Stimulated activated CD4-positive, alpha-beta T cell treated with anti-CD3 and anti-CD28 coated beads, Interleukin-4, amount 100 ng/mL, for 4 hours (primary cell): ENCODE data around the gene EGFL7.

Source experiments
- DNase-seq, 2 experiments: peaks; one replicate each; pipeline ENCODE4 v3.0.0-alpha.2; 2020

EGFL7 gene

GRCh38 chr9:136662656-136663581 lies at the start of gene EGFL7:
TSS of gene EGFL7 (plus strand) at chr9:136662916. CDS start at chr9:136668283, 5,367 bp downstream.
- no peak for DNase-seq

- no peak for DNase-seq
Observed at GRCh38 chr9:136613824-136614371, 48.8 kb upstream of the EGFL7 start.

- DNase-seq = no peak
Observed at GRCh38 chr9:136614372-136614922, 48.3 kb upstream of the EGFL7 start.

- no peak for DNase-seq
Observed at GRCh38 chr9:136614967-136615623, 47.6 kb upstream of the EGFL7 start.

- no peak for DNase-seq
Observed at GRCh38 chr9:136615631-136616306, 46.9 kb upstream of the EGFL7 start.

- no peak for DNase-seq
Observed at GRCh38 chr9:136616307-136616635, 46.4 kb upstream of the EGFL7 start.

- no peak for DNase-seq
Observed at GRCh38 chr9:136616948-136617695, 45.6 kb upstream of the EGFL7 start.

GRCh38 chr9:136617746-136618579 lies 44.8 kb upstream of the EGFL7 start:
- no peak for DNase-seq

- DNase-seq = no peak
Observed at GRCh38 chr9:136618580-136619547, 43.9 kb upstream of the EGFL7 start.

GRCh38 chr9:136619742-136620440 lies 42.8 kb upstream of the EGFL7 start:
- no peak for DNase-seq

- no peak for DNase-seq
Observed at GRCh38 chr9:136620441-136621018, 42.2 kb upstream of the EGFL7 start.

GRCh38 chr9:136621019-136621733 lies 41.5 kb upstream of the EGFL7 start:
- DNase-seq = no peak

GRCh38 chr9:136621734-136622093 lies 41.0 kb upstream of the EGFL7 start:
- DNase-seq = no peak

GRCh38 chr9:136622538-136622948 lies 40.2 kb upstream of the EGFL7 start:
- no peak for DNase-seq

- no peak for DNase-seq
Observed at GRCh38 chr9:136623016-136623841, 39.5 kb upstream of the EGFL7 start.

- DNase-seq = no peak
Observed at GRCh38 chr9:136623842-136624183, 38.9 kb upstream of the EGFL7 start.

GRCh38 chr9:136624184-136624951 lies 38.3 kb upstream of the EGFL7 start:
- DNase-seq = no peak
